DOHH2 (cell line): ENCODE data around the gene CHEK2.
"Not testable (repeated sequence)": the region's sequence is repeated elsewhere in the genome, so short reads cannot be mapped to it uniquely, and the experiment has no call there.

Experiments
- EZH2phosphoT487 ChIP-seq: fragments of 200-600 bp; sonication (generic); IDR thresholded peaks from 2 replicates; pipeline ENCODE4 v1.6.1; 2017; ENCODE audit warnings: borderline replicate concordance, mild to moderate bottlenecking, antibody characterized with exemption, low read length, moderate library complexity, mixed read lengths
- TF ChIP-seq, protein P1 (sequence below): fragments of 200-600 bp; sonication (generic); IDR thresholded peaks from one replicate; pipeline ENCODE4 v1.5.1; 2014; ENCODE audit warnings: antibody characterized with exemption, mild to moderate bottlenecking, low read depth, low read length; ENCODE audit not compliant: poor library complexity, severe bottlenecking

DNA sequence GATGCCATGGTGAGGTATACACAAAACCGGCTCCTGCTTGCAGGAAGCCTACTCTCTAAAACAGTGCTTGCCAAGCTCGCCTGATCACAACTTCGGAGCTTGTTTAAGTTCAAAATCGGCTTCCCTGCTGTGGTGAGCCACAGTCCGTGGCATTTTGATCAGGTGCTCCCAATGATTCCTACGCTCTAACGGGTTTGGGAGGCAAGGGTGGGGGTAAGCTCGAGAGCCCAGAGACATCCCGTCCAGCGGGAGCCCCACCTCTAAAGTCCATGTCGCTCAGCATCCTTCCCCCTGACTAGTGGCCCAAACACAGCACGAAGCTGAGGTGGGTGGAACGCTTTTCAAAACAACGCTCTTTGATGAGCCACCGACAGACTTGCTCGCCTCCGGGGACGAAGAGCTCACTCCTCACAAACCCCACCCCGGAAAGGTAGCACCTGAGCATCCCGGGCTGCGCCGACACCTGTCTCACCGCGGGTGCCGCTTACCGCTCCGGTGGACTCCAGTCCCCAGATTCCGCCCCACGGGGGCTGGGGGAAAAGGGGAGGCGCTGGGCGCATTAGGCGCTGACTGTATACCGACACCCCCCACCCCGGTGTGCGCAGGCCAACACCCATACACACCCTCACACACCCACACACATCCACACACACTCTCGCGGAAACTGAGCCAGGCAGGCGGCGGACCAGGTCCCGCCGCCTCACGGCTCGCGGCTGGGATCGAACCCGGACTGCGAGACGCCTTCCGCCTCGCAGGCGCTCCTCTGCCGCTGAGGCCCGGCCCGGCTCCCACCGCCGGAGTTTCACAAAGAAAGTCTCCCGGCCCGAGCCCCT lies 62.6 kb downstream of the CHEK2 start:
- TF ChIP-seq, protein P1, sequence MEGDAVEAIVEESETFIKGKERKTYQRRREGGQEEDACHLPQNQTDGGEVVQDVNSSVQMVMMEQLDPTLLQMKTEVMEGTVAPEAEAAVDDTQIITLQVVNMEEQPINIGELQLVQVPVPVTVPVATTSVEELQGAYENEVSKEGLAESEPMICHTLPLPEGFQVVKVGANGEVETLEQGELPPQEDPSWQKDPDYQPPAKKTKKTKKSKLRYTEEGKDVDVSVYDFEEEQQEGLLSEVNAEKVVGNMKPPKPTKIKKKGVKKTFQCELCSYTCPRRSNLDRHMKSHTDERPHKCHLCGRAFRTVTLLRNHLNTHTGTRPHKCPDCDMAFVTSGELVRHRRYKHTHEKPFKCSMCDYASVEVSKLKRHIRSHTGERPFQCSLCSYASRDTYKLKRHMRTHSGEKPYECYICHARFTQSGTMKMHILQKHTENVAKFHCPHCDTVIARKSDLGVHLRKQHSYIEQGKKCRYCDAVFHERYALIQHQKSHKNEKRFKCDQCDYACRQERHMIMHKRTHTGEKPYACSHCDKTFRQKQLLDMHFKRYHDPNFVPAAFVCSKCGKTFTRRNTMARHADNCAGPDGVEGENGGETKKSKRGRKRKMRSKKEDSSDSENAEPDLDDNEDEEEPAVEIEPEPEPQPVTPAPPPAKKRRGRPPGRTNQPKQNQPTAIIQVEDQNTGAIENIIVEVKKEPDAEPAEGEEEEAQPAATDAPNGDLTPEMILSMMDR = not testable (repeated sequence)
- not testable (repeated sequence) for TF ChIP-seq EZH2phosphoT487
